ENCODE measurements around the gene MADD. TPM values are rescaled to one million over a fixed set of nuclear protein-coding genes. Genes with fewer than 3 reads are reported as not detected.

Gene MADD
- total RNA-seq, 3 donors from 2014 or later = 43.3 to 56.5 (median 46.6) TPM

GRCh38 chr11:47257517-47258316 is 12.2 kb upstream of the MADD start, which contains the start of gene NR1H3:
Gene NR1H3, plus strand, starts transcription at chr11:47257996. Its CDS starts 1,221 bp downstream, at chr11:47259217.
- peak within 1 kb of the TSS; percentile 78 to 96 for H3K27ac ChIP-seq
- peak; percentile 56 to 71 for DNase-seq (ENCODE audit: low spot score in 2 of 2)

GRCh38 chr11:47258317-47258902 is 11.5 kb upstream of the MADD start:
- H3K27me3 ChIP-seq = no peaks in the 10 kb centered on the region
- TF ChIP-seq POLR2A (IDR thresholded peaks at IDR 0.05) = no peak
- TF ChIP-seq POLR2AphosphoS5 (IDR thresholded peaks at IDR 0.05) = no peak
- no peak for TF ChIP-seq CTCF (IDR thresholded peaks at IDR 0.05)
- H3K27ac ChIP-seq = peak overlapping the region; percentile 78 to 96
- H3K9me3 ChIP-seq = no peaks in the 10 kb centered on the region
- peaks cover 2 to 4% of the 10 kb centered on the region in 2 donors for H3K4me1 ChIP-seq
- intact Hi-C loops (cut with DNase I; ENCODE audit: low total_unique reads) = loop anchor here (10.0 kb wide), 1 partner anchor 74 kb away; the partner anchor contains the start of gene PACSIN3
- no peak for DNase-seq (ENCODE audit: low spot score in 2 of 2)
- peak overlapping the region; percentile 40 to 63 (median 41) for H3K4me3 ChIP-seq
- H3K36me3 ChIP-seq = no peaks in the 10 kb centered on the region

More at GRCh38 chr11:47257517-47258316, 12.2 kb upstream of the MADD start, which contains the start of gene NR1H3:
- Histone ChIP-seq H3K4me1 (peaks cover 4% of the 10 kb centered on the region in 2 donors), H3K27me3 (no peaks in the 10 kb centered on the region), H3K4me3 (peak within 1 kb of the TSS; percentile 40 to 63 (median 41)), H3K36me3 (no peaks in the 10 kb centered on the region), H3K9me3 (no peaks in the 10 kb centered on the region)
- intact Hi-C loops (cut with DNase I; ENCODE audit: low total_unique reads) = loop anchor here (10.0 kb wide), 1 partner anchor 73 kb away; the partner anchor contains the start of gene PACSIN3
- TF ChIP-seq POLR2AphosphoS5 (IDR thresholded peaks at IDR 0.05) (peak in 2 of 3 donors; percentile 76 to 82), CTCF (IDR thresholded peaks at IDR 0.05) (peak; percentile 45 to 59 (median 46)), POLR2A (IDR thresholded peaks at IDR 0.05) (no peak)

GRCh38 chr11:47259232-47259977 is 10.5 kb upstream of the MADD start:
- Histone ChIP-seq H3K9me3 (no peaks in the 10 kb centered on the region), H3K4me1 (peaks cover 0 to 4% of the 10 kb centered on the region in 2 donors), H3K27me3 (no peaks in the 10 kb centered on the region), H3K4me3 (peak overlapping the region in 2 of 3 donors; percentile 41 to 63), H3K36me3 (no peaks in the 10 kb centered on the region), H3K27ac (peak overlapping the region in 1 of 2 donors; percentile 96)
- DNase-seq (ENCODE audit: low spot score in 2 of 2) = no peak
- TF ChIP-seq CTCF (IDR thresholded peaks at IDR 0.05) = peak; percentile 21 to 40 (median 39)
- TF ChIP-seq POLR2A (IDR thresholded peaks at IDR 0.05) = no peak
- intact Hi-C loops (cut with DNase I; ENCODE audit: low total_unique reads) = loop anchor here (10.0 kb wide), 1 partner anchor 75 kb away; the partner anchor contains the start of gene PACSIN3

- no peaks in the 10 kb centered on the region for H3K36me3 ChIP-seq
Observed at GRCh38 chr11:47260366-47260765, 9.6 kb upstream of the MADD start.

More at GRCh38 chr11:47260366-47260765, 9.6 kb upstream of the MADD start:
- no peak overlapping the region for H3K4me3 ChIP-seq
- H3K27me3 ChIP-seq = no peaks in the 10 kb centered on the region
- DNase-seq (ENCODE audit: low spot score in 2 of 2) = no peak
- peaks cover 0 to 4% of the 10 kb centered on the region in 2 donors for H3K4me1 ChIP-seq
- no peaks in the 10 kb centered on the region for H3K9me3 ChIP-seq
- TF ChIP-seq POLR2A (IDR thresholded peaks at IDR 0.05) = no peak
- no peak for TF ChIP-seq POLR2AphosphoS5 (IDR thresholded peaks at IDR 0.05)
- TF ChIP-seq CTCF (IDR thresholded peaks at IDR 0.05) = no peak
- intact Hi-C loops (cut with DNase I; ENCODE audit: low total_unique reads) = no loop called here
- H3K27ac ChIP-seq = no peak overlapping the region
